Mesothelial cell of epicardium (in vitro differentiated cells): ENCODE data around the gene HADHA. TPM values are rescaled to one million over a fixed set of nuclear protein-coding genes. Genes with fewer than 3 reads are reported as not detected.

Experiments
- DNase-seq, 2 experiments: peaks; one replicate each; pipeline ENCODE4 v3.0.0; 2021; ENCODE audit warnings: low spot score in 2 of 2; ENCODE audit not compliant: unreplicated experiment in 2 of 2
- H3K27ac Mint-ChIP-seq: 2 replicates; pipeline ENCODE4 v1.8.0; 2021; ENCODE audit warnings: mixed read lengths
- H3K27me3 Mint-ChIP-seq: 2 replicates; pipeline ENCODE4 v1.8.0; 2021; ENCODE audit warnings: low read depth, mixed read lengths
- H3K36me3 Mint-ChIP-seq: 2 replicates; pipeline ENCODE4 v1.8.0; 2021; ENCODE audit warnings: mixed read lengths
- H3K4me1 Mint-ChIP-seq: 2 replicates; pipeline ENCODE4 v1.8.0; 2021; ENCODE audit warnings: mixed read lengths
- H3K4me3 Mint-ChIP-seq: 2 replicates; pipeline ENCODE4 v1.8.0; 2021; ENCODE audit warnings: mild to moderate bottlenecking, moderate library complexity, mixed read lengths
- H3K9me3 Mint-ChIP-seq: 2 replicates; pipeline ENCODE4 v1.8.0; 2021; ENCODE audit warnings: mixed read lengths
- CTCF ChIP-seq: fragments of 200-600 bp; sonication (generic); IDR thresholded peaks from one replicate; pipeline ENCODE4 v1.5.0; 2021; ENCODE audit warnings: antibody characterized with exemption; ENCODE audit not compliant: unreplicated experiment
- total RNA-seq: library from RNA; stranded (reverse); gene quantifications from 3 replicates; pipeline ENCODE4 v1.2.1, GENCODE V29; 2021

HADHA gene
- total RNA-seq, 1 donor from 2014 or later, result 100 TPM

GRCh38 chr2:26190369-26190768, 54.1 kb downstream of the HADHA start:
- H3K9me3 Mint-ChIP-seq, result no peaks in the 10 kb centered on the region
- peaks cover 17% of the 10 kb centered on the region for H3K4me1 Mint-ChIP-seq
- peaks cover 34% of the 10 kb centered on the region for H3K36me3 Mint-ChIP-seq
- H3K4me3 Mint-ChIP-seq, result no peak overlapping the region
- no peak for TF ChIP-seq CTCF
- H3K27ac Mint-ChIP-seq, result no peak overlapping the region
- no peaks in the 10 kb centered on the region for H3K27me3 Mint-ChIP-seq
- no peak for DNase-seq

DNA sequence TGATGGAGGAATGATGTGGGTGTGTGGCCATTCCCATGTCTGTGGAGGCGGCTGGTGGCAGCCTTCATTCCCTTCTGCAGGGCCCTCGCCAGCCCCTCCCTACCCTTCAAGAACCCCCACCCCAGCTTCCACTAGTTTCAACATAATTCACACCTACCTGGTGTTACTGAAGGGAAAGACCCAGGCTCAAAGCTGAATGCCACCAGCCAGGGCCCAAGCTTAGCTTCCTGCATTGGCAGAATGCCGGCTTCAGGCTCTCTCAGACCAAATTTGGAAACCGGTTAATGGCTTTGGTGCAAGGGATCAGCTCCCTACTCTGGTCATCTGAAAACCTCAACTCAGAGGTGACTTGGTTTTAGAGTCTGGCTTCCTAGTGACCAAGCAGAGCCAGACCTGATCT, 54.7 kb downstream of the HADHA start:
- TF ChIP-seq CTCF, result no peak
- Mint-ChIP-seq H3K27ac (no peak overlapping the region), H3K27me3 (no peaks in the 10 kb centered on the region), H3K36me3 (peaks cover 34% of the 10 kb centered on the region), H3K4me1 (peaks cover 14% of the 10 kb centered on the region), H3K9me3 (no peaks in the 10 kb centered on the region), H3K4me3 (no peak overlapping the region)
- no peak for DNase-seq

DNA sequence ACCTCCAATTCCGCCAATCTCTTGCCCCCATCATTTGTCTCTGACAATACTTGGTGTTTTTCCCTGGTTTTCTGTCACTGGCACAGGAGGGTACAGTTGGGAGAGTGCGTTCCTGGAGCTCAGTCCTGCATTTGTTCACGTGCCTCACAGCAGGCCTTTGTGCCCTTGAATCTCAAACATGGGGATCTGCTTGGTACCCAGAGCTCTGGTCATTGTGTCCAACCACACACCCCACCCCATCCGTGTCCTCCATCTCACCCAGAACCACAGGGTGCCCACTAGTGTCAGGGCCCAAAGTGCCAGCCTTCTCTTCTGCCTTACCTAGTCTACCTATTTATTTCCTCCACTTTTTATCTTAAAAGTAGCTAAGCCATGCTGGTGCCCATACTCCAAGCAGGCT, 55.3 kb downstream of the HADHA start:
- Mint-ChIP-seq H3K9me3 (no peaks in the 10 kb centered on the region), H3K27me3 (no peaks in the 10 kb centered on the region), H3K36me3 (peaks cover 31% of the 10 kb centered on the region), H3K4me1 (peaks cover 8% of the 10 kb centered on the region), H3K4me3 (no peak overlapping the region), H3K27ac (no peak overlapping the region)
- no peak for DNase-seq
- no peak for TF ChIP-seq CTCF

- Mint-ChIP-seq H3K36me3 (peaks cover 27% of the 10 kb centered on the region), H3K9me3 (no peaks in the 10 kb centered on the region), H3K4me1 (peaks cover 9% of the 10 kb centered on the region), H3K27me3 (peaks cover 3% of the 10 kb centered on the region), H3K4me3 (no peak overlapping the region), H3K27ac (no peak overlapping the region)
- TF ChIP-seq CTCF, result no peak
- no peak for DNase-seq
Measured at GRCh38 chr2:26187537-26188104, 56.8 kb downstream of the HADHA start.

- Mint-ChIP-seq H3K9me3 (no peaks in the 10 kb centered on the region), H3K4me1 (peaks cover 9% of the 10 kb centered on the region), H3K27ac (no peak overlapping the region), H3K36me3 (peaks cover 27% of the 10 kb centered on the region), H3K27me3 (peaks cover 3% of the 10 kb centered on the region), H3K4me3 (no peak overlapping the region)
- DNase-seq, result no peak
- no peak for TF ChIP-seq CTCF
Measured at GRCh38 chr2:26187114-26187513, 57.3 kb downstream of the HADHA start.
